COR-L47 (cell line): ENCODE results near the gene SGCD.

Experiments
- DNase-seq: peaks from one replicate; lab custom pipeline; 2025; lab: John Stamatoyannopoulos, UW

SGCD gene

DNA sequence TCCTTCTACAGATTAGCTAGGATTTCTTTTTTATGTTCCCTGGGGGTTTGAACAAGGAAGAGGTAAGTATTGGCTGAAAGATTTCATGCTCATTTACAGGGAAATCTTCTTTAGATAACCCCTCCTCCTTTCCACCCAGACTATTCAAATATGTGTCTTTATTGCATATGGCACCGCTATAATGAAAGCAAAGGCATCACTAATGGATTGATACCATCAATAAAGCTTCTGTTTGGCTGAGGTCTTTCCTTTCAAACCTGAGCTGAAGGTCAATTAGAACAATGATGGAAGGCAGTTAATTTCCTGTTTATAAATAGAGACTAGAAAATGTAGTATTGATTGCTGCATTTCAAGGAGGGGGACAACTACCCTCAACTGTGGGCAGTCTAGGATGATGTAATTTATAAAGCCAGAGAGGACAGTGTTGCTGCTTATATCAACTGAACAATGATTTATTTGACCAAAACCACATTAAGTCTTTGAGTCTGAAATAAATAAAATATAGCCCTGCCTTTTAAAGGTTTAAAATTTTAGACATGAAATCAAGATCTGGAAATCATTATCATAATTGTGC, 132.9 kb downstream of the SGCD start:
- DNase-seq, result no peak

DNA sequence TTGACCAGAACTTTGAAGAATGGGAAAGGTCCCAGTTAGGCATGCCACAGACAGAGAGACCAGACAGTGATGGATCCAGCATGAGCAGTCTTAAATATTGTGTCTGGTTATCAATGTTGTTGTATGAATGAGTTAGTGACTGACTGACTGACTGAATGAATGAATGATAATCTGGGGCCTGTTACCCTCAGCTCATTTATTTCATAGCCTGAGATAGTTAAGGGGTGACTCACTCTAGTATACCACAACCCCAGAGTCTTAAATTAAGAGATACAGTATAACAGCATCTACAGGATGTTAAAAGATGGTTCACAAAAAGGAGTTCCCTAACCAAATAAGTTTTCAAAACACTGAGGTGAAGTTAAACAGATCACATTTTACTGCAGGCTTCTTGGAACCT, 133.5 kb downstream of the SGCD start:
- no peak for DNase-seq

DNA sequence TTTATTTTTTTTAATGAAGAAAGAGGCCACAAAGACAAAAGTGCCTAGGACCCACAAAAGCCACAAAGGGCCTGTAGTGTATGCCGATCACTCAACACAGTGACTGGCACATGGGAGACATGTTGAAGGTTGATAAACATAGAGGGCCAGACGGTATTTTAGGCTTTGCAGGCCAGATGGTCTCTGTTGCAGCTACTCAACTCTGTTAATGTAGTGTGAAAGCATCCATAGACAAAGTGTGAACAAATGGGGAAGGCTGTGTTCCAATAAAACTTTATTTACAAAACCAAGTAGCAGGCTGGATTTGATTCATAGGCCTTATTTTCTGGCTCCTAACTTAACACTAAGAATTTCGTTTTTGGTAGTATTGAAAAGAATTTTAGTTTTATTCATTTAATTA, 139.9 kb downstream of the SGCD start:
- no peak for DNase-seq

DNA sequence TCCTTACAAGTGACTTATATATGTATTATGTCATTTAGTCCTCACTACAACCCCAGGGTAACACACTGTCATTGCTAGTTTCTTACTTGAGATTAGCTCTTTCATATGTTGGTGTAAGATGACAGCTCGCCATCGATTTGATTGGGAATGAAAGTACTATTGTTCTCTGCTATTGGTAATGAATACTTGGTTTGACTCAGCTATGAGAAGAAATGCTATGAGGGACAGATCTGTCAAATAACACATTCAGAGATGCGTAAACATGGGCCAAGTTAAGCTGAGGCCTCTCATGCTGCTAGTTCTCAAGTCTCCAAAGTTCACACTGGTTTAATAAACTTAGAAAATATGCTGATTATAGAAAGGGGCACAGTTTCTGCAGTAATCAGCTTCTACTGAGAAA, 142.7 kb downstream of the SGCD start:
- DNase-seq, result no peak

DNA sequence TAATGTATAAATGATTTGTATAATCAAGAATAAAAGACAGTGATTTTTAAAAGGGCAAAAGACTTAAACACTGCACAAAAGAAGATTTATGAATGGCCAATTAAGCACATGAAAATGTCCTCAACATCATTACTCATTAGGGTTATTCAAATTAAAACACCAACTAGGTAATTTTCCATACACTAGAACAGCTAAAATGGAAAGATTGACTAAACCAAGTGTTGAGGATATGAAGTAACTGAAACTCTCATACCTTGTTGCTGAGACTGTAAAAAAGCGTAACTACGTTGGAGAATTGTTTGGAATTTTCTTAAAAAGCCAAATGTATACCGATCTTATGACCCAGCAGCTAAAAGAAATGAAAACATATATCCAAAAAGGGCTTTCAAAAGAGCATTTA, 144.9 kb downstream of the SGCD start:
- DNase-seq, result no peak

DNA sequence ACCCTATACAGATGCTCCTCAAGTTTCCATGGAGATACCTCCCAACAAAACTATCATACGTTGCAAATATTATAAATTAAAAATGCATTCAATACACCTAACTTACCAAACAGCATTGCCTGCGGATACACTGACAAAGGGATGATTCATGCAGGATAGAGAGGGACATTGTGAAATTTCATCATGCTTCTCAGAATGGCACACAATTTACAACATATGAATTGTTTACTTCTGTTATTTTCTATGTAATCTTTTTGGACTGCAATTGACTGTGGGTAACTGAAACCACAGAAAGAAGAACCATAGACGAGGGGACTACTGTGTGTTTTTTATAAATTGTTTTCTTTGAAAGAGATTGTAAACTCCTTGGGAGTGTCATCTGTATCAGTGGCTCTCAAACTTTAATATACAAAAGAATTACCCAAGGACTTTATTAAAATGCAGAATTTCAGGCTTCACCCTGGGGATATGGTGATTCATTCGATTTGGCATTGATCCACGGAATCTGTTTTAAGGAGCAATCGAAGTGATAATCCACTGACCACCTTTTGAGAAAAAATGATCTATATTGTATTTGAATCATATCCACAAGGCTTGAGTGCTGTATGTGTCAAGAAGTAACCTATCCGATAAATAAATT, 146.4 kb downstream of the SGCD start:
- no peak for DNase-seq

DNA sequence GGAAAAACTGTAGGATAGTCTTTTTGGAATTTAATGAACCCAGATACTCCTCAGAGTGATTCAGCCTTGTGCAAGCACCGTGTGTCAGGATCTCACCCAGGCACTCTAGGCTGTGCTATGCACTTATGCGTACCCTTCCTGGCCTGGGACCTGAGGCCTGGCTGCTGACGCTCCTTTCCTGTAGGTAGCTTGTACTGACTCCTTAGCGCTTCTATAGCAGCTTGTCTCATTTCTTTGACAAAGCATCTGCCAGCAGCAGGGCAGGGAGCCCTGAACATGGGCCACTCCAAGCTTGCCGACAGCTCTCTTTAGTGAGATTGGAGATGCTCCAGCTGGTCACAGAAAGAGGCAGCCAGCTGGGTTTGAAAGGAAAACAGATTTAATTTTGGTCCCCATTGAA, 147.3 kb downstream of the SGCD start:
- DNase-seq, result no peak

DNA sequence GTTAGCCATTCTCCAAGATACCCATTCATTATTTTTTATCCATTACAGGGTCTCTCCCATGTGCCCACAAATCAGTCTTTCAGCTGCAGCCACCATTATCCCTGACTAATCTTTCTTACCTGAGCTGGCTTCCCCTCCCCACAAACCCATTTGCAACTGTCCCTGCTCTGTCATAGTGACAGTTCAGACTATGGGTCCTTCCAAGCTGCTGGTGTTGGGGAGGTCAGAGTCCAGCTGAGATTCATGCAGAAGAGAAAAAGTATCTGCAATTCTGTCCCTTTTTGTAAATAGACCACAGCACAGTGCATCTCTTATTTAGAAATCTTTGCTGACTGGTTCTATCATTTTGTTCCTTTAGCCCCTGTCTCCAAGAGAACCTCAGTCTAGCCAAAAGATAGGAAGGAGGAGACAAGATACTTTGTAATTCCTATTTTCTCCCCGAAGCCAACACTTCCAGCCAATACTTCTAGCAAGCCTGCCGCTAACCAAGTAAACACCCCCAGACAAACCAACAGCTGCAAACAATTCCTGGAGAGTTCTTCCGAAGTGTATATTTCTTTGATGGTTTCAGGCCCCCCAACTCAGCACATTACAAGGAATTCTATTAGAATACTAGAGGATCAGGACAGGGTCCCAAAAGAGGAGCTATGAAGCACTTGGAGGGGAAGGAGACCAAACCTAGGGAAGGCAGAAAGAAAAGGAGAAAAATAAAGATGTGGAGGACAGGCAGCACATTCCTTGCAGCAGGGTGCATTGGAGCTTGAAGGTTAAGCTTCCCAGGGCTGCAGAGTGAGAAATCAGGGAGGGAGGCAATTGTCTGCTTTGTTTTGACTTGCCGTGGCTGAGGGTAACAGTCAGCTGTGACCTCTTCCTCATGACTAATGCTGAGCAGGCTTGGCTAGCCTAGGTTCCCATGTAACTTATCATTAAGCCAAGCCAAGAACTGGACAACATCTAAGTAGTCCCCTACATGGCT, 148.5 kb downstream of the SGCD start:
- no peak for DNase-seq

DNA sequence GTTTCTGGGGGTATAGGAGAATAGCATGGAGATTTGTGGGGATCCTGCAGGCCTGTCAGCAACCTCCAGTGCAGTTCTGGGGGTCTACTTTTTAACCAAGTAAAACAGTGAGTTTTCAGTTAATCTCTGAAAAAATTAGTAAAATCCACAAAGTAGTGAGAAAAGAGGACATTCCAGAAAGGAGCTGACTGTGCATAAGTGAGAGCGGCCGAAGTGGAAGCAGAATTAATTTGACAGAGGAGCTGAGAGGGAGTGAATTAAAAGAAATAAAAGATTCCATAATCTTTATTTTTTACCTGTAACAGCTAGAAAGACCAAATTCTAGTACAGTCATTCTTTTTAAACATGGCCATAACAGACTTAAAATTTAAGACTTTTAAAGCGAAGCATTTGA, 149.2 kb downstream of the SGCD start:
- DNase-seq, result no peak

DNA sequence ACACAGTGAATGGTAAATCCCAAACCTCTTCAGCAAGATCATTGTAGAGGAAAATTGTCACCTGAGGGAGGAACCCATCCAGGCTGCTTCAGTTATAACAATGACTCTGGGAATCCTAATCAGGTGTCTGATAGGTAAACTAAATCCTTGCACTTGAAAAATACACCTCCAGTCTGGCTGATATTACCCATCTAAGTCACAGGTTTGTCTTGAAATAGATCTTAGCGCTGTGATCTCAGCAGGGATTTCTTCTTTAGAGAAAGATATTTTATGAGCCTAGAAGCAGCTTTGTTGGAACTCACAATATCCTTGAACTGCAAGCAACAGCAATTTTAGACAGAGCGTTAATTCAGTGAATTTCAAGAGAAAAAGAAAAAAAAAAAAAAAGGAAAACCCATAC, 149.7 kb downstream of the SGCD start:
- DNase-seq, result no peak

DNA sequence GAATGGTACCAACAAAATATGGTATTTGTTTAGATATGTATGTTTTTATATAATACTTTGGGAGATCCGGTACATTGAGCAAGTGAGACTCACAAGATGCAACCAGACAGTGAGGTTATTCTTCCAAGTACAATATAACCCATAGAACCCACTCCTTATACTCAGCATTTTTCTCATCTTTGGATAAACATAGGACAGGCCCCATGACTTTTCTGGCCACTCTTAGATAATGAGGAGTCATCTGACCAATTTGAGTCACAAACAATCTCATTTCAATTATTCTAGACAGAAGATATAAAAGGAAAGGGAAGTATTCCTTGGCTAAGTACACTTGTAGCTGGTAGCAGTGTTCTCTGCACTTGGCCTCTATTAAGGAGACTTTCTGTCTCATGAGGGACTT, 150.2 kb downstream of the SGCD start:
- no peak for DNase-seq

DNA sequence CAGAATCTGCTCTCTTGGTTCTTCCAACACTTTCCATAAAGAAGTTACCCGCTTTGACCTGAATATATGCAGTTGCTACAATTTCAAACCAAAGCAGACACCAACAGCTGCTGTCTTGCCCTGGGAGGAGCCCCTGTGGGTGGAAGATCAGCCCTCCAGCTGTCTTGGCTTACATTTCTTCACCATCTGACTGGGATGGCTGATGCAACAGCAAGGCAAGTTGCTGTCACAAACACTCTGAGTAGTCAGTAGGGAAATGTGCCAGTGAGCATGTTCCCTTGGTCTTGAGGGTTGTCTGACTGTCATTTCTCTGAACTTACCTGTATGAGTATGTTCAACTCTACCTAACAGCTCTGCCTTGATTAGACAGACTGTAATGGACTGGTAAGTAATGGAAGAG, 152.9 kb downstream of the SGCD start:
- no peak for DNase-seq

DNA sequence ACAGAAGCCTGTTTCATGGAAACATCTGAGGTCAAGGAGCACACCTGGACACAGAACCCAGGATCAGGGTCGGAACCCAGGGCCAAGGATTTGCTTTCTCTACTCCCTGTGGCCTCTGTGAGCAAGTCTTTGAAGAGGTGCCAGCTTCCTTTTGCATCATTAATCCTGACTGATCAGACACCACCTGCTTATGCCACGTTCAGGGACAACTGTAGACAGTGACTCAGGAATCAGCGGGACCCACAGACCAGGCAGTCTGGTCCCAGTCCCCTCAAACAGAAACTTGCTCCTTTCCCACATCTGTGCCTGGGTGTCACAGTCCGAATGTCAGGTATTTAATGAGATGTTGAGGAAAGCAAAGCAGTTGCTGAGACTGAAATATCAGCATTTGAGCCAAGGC, 154.8 kb downstream of the SGCD start:
- DNase-seq, result no peak

DNA sequence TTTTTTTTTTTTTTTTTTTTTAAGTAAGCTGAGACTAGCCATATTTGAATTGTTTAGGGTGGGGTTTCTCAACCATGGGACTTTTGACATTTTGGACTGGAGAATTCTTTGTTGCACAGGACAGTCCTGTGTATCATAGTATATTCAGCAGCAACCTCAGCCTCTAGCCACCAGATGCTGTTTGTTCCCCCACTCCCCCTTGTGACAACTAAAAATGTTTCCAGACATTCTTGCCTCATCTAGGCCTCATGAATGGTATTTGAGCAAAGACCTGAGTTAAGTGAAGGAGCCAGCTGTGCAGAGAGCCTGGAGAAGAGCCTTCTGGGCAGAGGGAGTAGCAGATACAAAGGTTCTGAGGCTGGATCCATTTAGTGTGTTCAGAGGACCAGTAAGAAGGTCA, 155.9 kb downstream of the SGCD start:
- DNase-seq, result no peak

DNA sequence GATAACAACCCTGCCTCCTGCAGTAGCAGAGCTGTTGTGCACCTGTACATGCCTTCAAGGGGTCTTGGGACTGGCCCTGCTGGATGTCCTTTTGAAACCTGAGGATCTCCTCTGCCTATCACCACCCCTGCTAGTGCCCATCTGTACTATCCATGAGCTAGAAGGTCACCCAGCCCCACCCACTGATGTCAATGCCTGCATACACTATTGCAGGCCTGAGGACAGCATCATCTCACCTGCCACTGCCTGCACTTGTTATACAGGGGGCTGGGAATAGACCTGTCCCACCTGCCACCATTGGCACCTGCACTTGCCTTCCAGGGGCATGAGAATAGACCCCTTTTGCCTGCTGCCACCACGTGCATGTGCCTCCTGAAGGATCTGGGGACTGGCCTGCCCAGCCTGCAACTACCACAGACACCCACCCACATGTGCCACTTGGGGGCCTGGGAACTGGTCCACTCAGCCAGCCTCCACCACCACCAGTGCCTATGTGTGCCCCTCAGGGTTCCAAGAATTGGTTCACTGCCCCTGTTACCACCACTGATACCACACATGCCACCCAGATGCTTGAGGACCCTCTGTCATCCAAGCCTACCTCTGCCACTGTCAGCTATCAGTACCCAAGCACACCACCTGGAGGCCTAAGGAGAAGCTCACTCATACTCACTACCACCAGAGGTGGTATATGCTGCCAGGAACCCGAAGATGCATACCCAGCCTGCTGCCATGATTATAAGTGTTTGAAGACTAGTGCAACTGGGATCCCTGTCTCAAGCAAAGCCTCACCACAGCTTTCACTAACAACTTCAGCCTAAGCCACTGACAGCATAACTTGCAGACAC, 159.7 kb downstream of the SGCD start:
- no peak for DNase-seq

DNA sequence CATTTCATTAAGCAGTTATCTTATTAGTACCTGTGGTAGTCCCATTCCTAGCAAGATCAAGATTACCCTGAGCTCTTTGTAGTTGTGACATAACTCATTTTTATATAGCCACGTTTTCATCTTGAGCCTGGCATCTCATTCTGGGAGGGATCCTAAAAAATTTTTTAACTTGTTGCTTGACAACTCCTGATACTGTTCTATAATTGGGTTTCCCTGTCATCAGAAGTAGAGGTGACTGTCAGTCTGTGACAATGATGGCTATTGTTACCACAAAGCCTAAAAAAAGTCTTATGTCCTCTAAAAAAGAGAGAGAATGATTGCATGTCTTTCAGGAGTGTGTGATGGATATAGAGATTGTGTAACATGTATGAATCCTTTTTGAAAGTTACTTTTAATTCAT, 164.8 kb downstream of the SGCD start:
- DNase-seq, result no peak

DNA sequence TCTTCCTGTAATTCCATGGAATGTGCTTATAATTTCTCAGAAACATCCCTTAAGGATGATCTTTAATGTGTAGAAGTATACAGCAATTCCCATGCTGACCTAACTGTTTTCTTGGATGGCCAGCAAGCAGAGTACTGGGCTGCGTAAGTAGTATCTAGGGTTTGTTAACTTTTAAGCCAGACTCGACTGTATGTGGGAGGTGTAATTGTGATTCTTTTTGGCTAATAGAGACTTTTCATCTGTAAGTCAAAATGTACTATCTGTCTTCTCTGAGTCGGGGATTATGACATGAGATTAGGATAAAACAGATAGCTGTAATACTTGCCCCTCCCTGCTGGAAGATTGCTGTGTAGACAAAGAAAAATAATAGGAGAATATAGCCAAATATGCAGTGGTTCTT, 169.3 kb downstream of the SGCD start:
- no peak for DNase-seq

DNA sequence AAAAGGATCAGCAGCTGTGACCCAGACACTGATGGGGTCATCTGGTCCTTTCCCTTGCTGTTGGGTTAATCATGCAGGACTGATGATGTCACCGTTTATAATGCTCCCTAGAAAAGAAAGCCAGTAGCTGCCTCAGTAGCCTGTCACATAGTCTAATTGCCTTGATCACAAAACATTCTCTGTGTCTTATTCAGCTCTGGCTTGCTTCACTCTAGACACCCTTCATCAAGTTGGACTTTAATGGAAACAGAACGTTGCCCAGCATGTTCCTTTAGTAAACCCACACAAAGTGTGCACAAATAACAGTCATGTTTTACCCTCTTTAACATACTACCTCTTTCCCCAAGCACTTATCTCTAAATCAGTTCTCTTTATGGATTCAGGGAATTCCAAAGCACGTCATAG, 170.8 kb downstream of the SGCD start:
- DNase-seq, result no peak

DNA sequence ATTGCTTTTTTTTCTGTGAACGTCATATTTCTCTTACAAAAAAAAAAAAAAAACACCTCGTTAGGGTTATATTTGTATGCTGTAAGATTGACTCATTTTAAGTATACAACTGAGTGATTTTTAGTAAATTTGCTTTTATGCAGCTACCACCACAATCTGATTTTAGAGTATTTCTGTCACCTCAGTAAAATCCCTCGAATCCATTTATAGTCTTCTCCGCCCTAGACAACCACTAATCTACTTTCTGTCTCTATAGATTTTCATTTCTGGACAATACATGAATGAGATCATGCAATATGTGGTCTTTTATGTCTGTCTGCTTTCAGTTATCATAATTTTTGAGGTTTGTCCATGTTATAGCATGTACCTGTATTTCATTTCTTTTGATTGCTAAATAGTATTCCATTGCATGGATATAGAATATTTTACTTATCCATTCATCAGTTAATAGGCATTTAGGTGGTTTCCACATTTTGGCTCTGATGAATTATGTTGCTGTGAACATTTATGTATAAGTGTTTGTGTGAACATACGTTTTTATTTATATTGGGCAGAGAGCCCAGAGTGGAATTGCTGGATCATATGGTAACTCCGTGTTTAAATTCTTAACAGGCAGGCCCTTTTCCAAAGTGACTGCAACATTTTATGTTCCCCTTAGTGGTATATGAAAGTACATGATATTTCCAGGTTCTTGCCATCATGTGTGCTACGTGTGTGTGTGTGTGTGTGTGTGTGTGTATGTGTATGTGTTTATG, 171.4 kb downstream of the SGCD start:
- DNase-seq, result no peak

DNA sequence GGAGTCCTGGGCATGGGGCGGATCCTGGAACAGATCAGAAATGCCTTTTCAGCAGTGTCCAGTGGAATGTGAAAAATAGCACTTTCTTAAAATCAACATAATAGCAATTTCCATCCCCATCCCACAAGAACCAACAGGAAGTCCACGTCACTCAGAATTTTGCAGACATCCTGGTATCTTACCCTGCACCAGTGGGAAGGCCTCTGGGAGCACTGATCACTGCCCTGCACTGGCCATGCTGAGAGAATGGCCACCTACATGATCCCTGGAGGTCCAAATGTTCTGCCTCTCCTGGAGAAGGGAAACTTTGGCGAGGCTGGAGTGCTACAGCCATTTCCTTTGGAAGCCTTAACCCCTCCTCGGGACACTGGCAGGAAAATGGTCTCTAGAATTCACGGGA, 173.8 kb downstream of the SGCD start:
- DNase-seq, result no peak

DNA sequence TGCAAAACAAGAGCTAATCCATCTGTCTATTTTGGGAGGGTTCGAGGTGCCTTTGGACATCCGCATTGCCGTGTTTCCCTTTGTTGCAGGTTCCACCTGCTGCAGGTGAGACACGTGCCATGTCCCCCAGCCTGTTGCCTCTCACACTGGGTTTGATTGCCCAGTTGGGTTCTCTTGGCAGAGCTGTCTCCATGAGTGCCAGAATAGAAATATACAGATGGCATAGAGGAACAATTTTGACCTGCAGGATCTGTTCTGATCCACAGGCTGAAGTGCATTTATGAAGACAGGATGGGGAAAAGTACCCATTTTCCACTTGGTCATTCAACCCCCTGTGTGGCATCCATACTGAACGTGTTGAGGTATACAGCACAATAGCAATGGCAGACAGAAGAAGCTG, 178.1 kb downstream of the SGCD start:
- DNase-seq, result no peak
